ENCODE measurements around the gene CSNK2A3.
A peak's percentile ranks its signal among the peaks of the same experiment; 100 is the strongest.

CSNK2A3 gene

GRCh38 chr11:11332141-11332710, 20.8 kb downstream of the CSNK2A3 start:
- peak in 1 of 2 experiments; percentile 18 for DNase-seq

- DNase-seq, result no peak
Observed at GRCh38 chr11:11329062-11329806, 23.8 kb downstream of the CSNK2A3 start.

- DNase-seq, result no peak
Observed at GRCh38 chr11:11324090-11324489, 29.0 kb downstream of the CSNK2A3 start.

- no peak for DNase-seq
Observed at GRCh38 chr11:11322101-11322500, 30.9 kb downstream of the CSNK2A3 start.

- DNase-seq, result no peak
Observed at GRCh38 chr11:11320825-11321224, 32.2 kb downstream of the CSNK2A3 start.

- DNase-seq, result no peak
Observed at GRCh38 chr11:11318961-11319360, 34.1 kb downstream of the CSNK2A3 start.

- no peak for DNase-seq
Observed at GRCh38 chr11:11318461-11318860, 34.6 kb downstream of the CSNK2A3 start.

GRCh38 chr11:11316651-11317230, 36.3 kb downstream of the CSNK2A3 start:
- DNase-seq, result no peak

- no peak for DNase-seq
Observed at GRCh38 chr11:11313902-11314692, 39.0 kb downstream of the CSNK2A3 start.

- no peak for DNase-seq
Observed at GRCh38 chr11:11313426-11313825, 39.6 kb downstream of the CSNK2A3 start.

GRCh38 chr11:11312738-11313137, 40.3 kb downstream of the CSNK2A3 start:
- DNase-seq, result no peak

GRCh38 chr11:11311169-11311568, 41.9 kb downstream of the CSNK2A3 start:
- DNase-seq, result no peak

GRCh38 chr11:11309906-11310305, 43.1 kb downstream of the CSNK2A3 start:
- DNase-seq, result no peak

- DNase-seq, result no peak
Observed at GRCh38 chr11:11308249-11308648, 44.8 kb downstream of the CSNK2A3 start.

GRCh38 chr11:11306855-11307254, 46.2 kb downstream of the CSNK2A3 start:
- no peak for DNase-seq

- DNase-seq, result no peak
Observed at GRCh38 chr11:11304550-11304949, 48.5 kb downstream of the CSNK2A3 start.

- no peak for DNase-seq
Observed at GRCh38 chr11:11302565-11302964, 50.5 kb downstream of the CSNK2A3 start.

Measured in NCI-H524 (cell line).